Liver (tissue), 3 donors: ENCODE measurements around the gene TMIE.

Experiments used
- RAD21 ChIP-seq, 2 donors: IDR thresholded peaks; 2 replicates each; pipeline ENCODE4 v1.6.1; 2016; ENCODE audit warnings: antibody characterized with exemption in 2 of 2, mild to moderate bottlenecking in 2 of 2
- SP1 ChIP-seq: IDR thresholded peaks from 2 replicates; pipeline ENCODE4 v1.6.1; 2018; ENCODE audit warnings: antibody characterized with exemption, mild to moderate bottlenecking
- TF ChIP-seq, protein P1 (sequence below): fragments of 150-350 bp; IDR thresholded peaks from 2 replicates; pipeline ENCODE4 v1.5.1; 2017; ENCODE audit warnings: improper control_type of control experiment, low read depth, low read length; ENCODE audit not compliant: missing input control
- donor health status: healthy.
- donor health status: healthy.

DNA sequence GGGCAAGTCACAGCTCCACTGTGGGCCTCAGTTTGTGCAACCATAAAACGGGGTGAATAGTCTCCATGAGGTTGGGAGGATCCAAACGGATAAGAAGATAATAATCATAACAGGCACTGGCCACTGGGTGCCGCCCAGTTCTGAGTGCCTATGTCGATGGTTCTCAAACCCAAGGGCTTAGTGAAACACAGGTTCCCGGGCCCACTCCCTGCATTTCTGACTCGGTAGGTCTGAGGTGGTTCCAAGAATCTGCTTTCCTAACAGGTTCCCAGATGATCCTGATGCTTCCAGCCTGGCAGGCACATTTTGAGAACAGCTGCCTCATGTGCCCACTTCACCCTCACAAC lies 28.9 kb upstream of the TMIE start:
- TF ChIP-seq, protein P1, sequence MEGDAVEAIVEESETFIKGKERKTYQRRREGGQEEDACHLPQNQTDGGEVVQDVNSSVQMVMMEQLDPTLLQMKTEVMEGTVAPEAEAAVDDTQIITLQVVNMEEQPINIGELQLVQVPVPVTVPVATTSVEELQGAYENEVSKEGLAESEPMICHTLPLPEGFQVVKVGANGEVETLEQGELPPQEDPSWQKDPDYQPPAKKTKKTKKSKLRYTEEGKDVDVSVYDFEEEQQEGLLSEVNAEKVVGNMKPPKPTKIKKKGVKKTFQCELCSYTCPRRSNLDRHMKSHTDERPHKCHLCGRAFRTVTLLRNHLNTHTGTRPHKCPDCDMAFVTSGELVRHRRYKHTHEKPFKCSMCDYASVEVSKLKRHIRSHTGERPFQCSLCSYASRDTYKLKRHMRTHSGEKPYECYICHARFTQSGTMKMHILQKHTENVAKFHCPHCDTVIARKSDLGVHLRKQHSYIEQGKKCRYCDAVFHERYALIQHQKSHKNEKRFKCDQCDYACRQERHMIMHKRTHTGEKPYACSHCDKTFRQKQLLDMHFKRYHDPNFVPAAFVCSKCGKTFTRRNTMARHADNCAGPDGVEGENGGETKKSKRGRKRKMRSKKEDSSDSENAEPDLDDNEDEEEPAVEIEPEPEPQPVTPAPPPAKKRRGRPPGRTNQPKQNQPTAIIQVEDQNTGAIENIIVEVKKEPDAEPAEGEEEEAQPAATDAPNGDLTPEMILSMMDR, result no peak
- TF ChIP-seq RAD21 (IDR thresholded peaks at IDR 0.05) (no peak), SP1 (no peak)
